HL-60 (cell line): ENCODE data around the gene ANGPTL1.

Source experiments
- DNase-seq, 2 experiments: peaks; one replicate each; pipeline ENCODE4 v3.0.0-alpha.2; 2010 to 2020; ENCODE audit warnings: low read depth in 1 of 2, low spot score in 1 of 2
- H3K27ac ChIP-seq: fragments of 250-450 bp; sonication (Bioruptor Pico); replicated peaks from 2 replicates; pipeline ENCODE4 v1.5.1; 2020; ENCODE audit warnings: mild to moderate bottlenecking, moderate library complexity
- H3K27me3 ChIP-seq: fragments of 250-450 bp; sonication (Bioruptor Pico); 2 replicates; pipeline ENCODE4 v1.5.1; 2021; ENCODE audit warnings: mild to moderate bottlenecking, moderate library complexity; ENCODE audit not compliant: insufficient read depth, poor library complexity, severe bottlenecking
- H3K4me3 ChIP-seq: replicated peaks from 2 replicates; pipeline ENCODE4 v1.5.1; 2011; ENCODE audit warnings: mild to moderate bottlenecking, control low read depth, low read length; ENCODE audit not compliant: insufficient read depth
- CTCF ChIP-seq: IDR thresholded peaks from one replicate; pipeline ENCODE4 v1.5.1; 2011; ENCODE audit warnings: low read length, control low read depth, inconsistent platforms; ENCODE audit not compliant: insufficient read depth
- GABPA ChIP-seq: IDR thresholded peaks from 2 replicates; pipeline ENCODE4 v1.6.1; 2012; ENCODE audit warnings: low read depth
- POLR2AphosphoS5 ChIP-seq: IDR thresholded peaks from 2 replicates; pipeline ENCODE4 v1.6.1; 2012; ENCODE audit warnings: low read depth
- REST ChIP-seq: IDR thresholded peaks from 2 replicates; pipeline ENCODE4 v1.6.1; 2012; ENCODE audit warnings: low read depth; ENCODE audit not compliant: insufficient replicate concordance
- SPI1 ChIP-seq: IDR thresholded peaks from 2 replicates; pipeline ENCODE4 v1.6.1; 2012; ENCODE audit warnings: low read depth, mild to moderate bottlenecking, borderline replicate concordance

ANGPTL1 gene

GRCh38 chr1:178818416-178818815, 52.5 kb downstream of the ANGPTL1 start:
- Histone ChIP-seq H3K4me3 (no peak overlapping the region), H3K27ac (no peak overlapping the region), H3K27me3 (no peaks in the 10 kb centered on the region)
- no peak for DNase-seq
- TF ChIP-seq GABPA (no peak), POLR2AphosphoS5 (no peak), REST (no peak), SPI1 (no peak), CTCF (no peak)

GRCh38 chr1:178810585-178810984, 60.3 kb downstream of the ANGPTL1 start:
- no peaks in the 10 kb centered on the region for H3K27me3 ChIP-seq
- H3K27ac ChIP-seq: no peak overlapping the region
- TF ChIP-seq GABPA: no peak
- no peak for TF ChIP-seq POLR2AphosphoS5
- TF ChIP-seq CTCF: no peak
- no peak for TF ChIP-seq REST
- no peak for TF ChIP-seq SPI1
- H3K4me3 ChIP-seq: no peak overlapping the region
- DNase-seq: no peak

GRCh38 chr1:178808529-178808928, 62.3 kb downstream of the ANGPTL1 start:
- no peaks in the 10 kb centered on the region for H3K27me3 ChIP-seq
- no peak overlapping the region for H3K27ac ChIP-seq
- TF ChIP-seq SPI1 (no peak), CTCF (no peak), POLR2AphosphoS5 (no peak), REST (no peak), GABPA (no peak)
- DNase-seq: no peak
- H3K4me3 ChIP-seq: no peak overlapping the region
